ENCODE measurements around the gene AGAP1. TPM values are rescaled to one million over a fixed set of nuclear protein-coding genes. Genes with fewer than 3 reads are reported as not detected.

Gene AGAP1
- total RNA-seq, 1 experiment from 2014 or later: 25.8 TPM

DNA sequence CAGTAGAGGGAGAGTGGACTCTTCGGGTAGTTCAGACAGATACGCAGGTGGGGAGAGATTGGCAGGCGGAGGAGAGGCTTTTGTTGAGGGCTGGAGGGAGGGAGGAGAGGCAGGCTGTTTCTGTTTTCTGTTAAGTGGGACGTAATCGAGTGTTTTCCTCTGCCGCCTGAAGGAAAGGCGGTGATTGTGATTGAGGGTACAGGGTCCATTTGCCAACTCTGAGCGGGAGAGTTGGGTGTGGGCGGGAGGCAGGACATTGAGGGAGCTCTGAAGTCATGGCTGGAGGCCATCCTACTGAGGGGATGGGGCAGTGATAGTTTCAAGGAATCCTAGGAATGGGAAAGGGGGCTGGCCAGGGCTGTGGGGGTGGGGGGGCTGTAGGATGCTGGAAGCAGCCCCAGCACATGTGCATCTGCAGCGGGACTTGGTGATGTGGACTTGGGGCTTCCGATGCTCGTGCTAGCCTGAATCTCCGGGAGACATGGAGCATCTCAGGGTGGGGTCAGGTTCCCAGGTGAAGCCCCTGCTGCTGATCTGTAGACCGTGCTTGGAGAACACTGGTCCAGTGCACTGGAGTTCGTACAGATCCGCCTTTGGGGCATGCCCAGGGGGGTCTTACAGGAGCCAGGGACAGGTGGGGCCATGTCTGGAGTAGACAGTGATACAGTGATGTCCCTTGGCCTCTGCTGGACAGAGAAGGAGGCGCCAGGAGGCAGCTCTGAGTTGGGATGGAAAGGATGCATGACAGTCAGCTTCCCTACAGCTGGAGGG is 167.5 kb downstream of the AGAP1 start:
- peaks cover 2% of the 10 kb centered on the region; the same call in 1 of the 2 replicates for H3K79me2 ChIP-seq (ENCODE audit: insufficient read depth, low read length)
- peak overlapping the region in 2 of 3 experiments; percentile 72 to 85; a peak in 3 of 7 replicates for H3K27ac Mint-ChIP-seq

More for the DNA sequence above, 167.5 kb downstream of the AGAP1 start:
- Histone ChIP-seq H3K18ac (ENCODE audit: insufficient read length, low read depth, low read length) (no peak overlapping the region), H2BK20ac (ENCODE audit: low read depth, low read length, poor library complexity, severe bottlenecking) (no peak overlapping the region), H3K14ac (ENCODE audit: insufficient read depth, low read length) (peak overlapping the region; percentile 20; the same call in 1 of the 2 replicates), H3K9ac (ENCODE audit: extremely low read depth, insufficient read length, low read length) (no peak overlapping the region), H3K4ac (ENCODE audit: low read depth, low read length) (no peak overlapping the region), H3K4me2 (ENCODE audit: insufficient read depth, insufficient read length, low read length) (no peak overlapping the region), H4K20me1 (ENCODE audit: control insufficient read depth, insufficient read depth, insufficient read length) (no peaks in the 10 kb centered on the region), H2AFZ (ENCODE audit: low read length) (no peak overlapping the region), H3K9me3 (ENCODE audit: control insufficient read depth, low read depth, low read length) (no peaks in the 10 kb centered on the region), H4K8ac (replicated peaks; ENCODE audit: insufficient read length, low read depth, low read length) (no peak overlapping the region), H3K4me1 (ENCODE audit: insufficient read depth, low read length) (peaks cover 35% of the 10 kb centered on the region; the same call in 1 of the 2 replicates), H3T11ph (ENCODE audit: low read length) (no peak overlapping the region), H4K5ac (ENCODE audit: insufficient read length, low read depth, low read length) (no peak overlapping the region), H2BK12ac (ENCODE audit: insufficient read length, low read depth, low read length) (no peak overlapping the region), H2AK5ac (ENCODE audit: insufficient read length, low read length) (no peak overlapping the region), H4K91ac (ENCODE audit: insufficient read length, low read depth, low read length) (no peak overlapping the region), H3K27ac (ENCODE audit: insufficient read length, low read depth, low read length) (no peak overlapping the region), H3K23me2 (ENCODE audit: insufficient read length, low read depth, low read length, poor library complexity, severe bottlenecking) (peaks cover 5% of the 10 kb centered on the region), H3K23ac (ENCODE audit: insufficient read length, low read depth, low read length) (no peak overlapping the region), H3K27me3 (ENCODE audit: insufficient read depth, low read length) (no peaks in the 10 kb centered on the region), H3K56ac (ENCODE audit: insufficient read length, low read depth, low read length) (no peak overlapping the region), H2BK15ac (ENCODE audit: low read depth, low read length) (no peak overlapping the region), H2BK120ac (ENCODE audit: low read depth, low read length, poor library complexity, severe bottlenecking) (no peak overlapping the region), H2BK5ac (ENCODE audit: insufficient read length, low read length) (no peak overlapping the region), H3K79me1 (ENCODE audit: insufficient read depth, low read depth, low read length, poor library complexity, severe bottlenecking) (no peaks in the 10 kb centered on the region)
- H3K36me3 Mint-ChIP-seq (ENCODE audit: insufficient read depth in 1 of 3, low read depth in 3 of 3): peaks cover 0 to 2% (median 0%) of the 10 kb centered on the region in 3 experiments; a peak in 3 of 7 replicates
- peak overlapping the region in 1 of 2 experiments; percentile 43; a peak in 2 of 5 replicates for H3K4me3 Mint-ChIP-seq
- no peaks in the 10 kb centered on the region for H3K9me3 Mint-ChIP-seq
- peaks cover 77 to 86% of the 10 kb centered on the region in 2 experiments for H3K4me1 Mint-ChIP-seq
- no peak for DNase-seq
- TF ChIP-seq, protein P1, sequence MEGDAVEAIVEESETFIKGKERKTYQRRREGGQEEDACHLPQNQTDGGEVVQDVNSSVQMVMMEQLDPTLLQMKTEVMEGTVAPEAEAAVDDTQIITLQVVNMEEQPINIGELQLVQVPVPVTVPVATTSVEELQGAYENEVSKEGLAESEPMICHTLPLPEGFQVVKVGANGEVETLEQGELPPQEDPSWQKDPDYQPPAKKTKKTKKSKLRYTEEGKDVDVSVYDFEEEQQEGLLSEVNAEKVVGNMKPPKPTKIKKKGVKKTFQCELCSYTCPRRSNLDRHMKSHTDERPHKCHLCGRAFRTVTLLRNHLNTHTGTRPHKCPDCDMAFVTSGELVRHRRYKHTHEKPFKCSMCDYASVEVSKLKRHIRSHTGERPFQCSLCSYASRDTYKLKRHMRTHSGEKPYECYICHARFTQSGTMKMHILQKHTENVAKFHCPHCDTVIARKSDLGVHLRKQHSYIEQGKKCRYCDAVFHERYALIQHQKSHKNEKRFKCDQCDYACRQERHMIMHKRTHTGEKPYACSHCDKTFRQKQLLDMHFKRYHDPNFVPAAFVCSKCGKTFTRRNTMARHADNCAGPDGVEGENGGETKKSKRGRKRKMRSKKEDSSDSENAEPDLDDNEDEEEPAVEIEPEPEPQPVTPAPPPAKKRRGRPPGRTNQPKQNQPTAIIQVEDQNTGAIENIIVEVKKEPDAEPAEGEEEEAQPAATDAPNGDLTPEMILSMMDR (conservative IDR thresholded peaks at IDR 0.05): no peak
- peaks cover 19% of the 10 kb centered on the region for H3K27me3 Mint-ChIP-seq (ENCODE audit: low read depth)
- no CpG with 5 or more reads among the region's 17 CpGs for WGBS (ENCODE audit: extremely low coverage, insufficient read length, low lambda C conversion rate)

Data from H9 (cell line).